Measurements from ENCODE around the gene KIF6. TPM values are rescaled to one million over a fixed set of nuclear protein-coding genes. Genes with fewer than 3 reads are reported as not detected.

KIF6 gene
- total and polyA plus RNA-seq, 2 of the 8 experiments (the other 6 are each of a cell fraction or from before 2014, with no cell fraction given) = 0.53 to 0.65 TPM

- FAIRE-seq (no peak), DNase-seq (ENCODE audit: low read depth in 1 of 2, low spot score in 2 of 2) (no peak)
- Histone ChIP-seq H3K79me2 (ENCODE audit: control insufficient read depth in 1 of 2, insufficient read depth in 2 of 2, low read length in 2 of 2) (no peaks in the 10 kb centered on the region), H3K27me3 (replicated peaks in 1 of 4; ENCODE audit: control insufficient read depth in 3 of 4, extremely low read depth in 1 of 4, insufficient read depth in 3 of 4, low read length in 3 of 4) (peaks cover under 1 to 7% (median 4%) of the 10 kb centered on the region in 4 experiments), H2BK20ac (ENCODE audit: low read length) (no peak overlapping the region), H3K27ac (ENCODE audit: low read depth, low read length) (no peak overlapping the region), H3K4me3 (ENCODE audit: extremely low read depth in 1 of 4, insufficient read depth in 2 of 4, low read depth in 3 of 4, low read length in 4 of 4) (no peak overlapping the region), H3K9me3 (ENCODE audit: insufficient read depth in 2 of 2, low read depth in 1 of 2, low read length in 1 of 2) (no peaks in the 10 kb centered on the region), H4K20me1 (replicated peaks in 1 of 2; ENCODE audit: control insufficient read depth in 1 of 2, insufficient read depth in 2 of 2, low read length in 2 of 2) (no peaks in the 10 kb centered on the region), H3K36me3 (ENCODE audit: control insufficient read depth in 2 of 4, insufficient read depth in 4 of 4, low read length in 3 of 4) (no peaks in the 10 kb centered on the region), H3K23ac (ENCODE audit: insufficient read length) (no peak overlapping the region), H3K56ac (replicated peaks; ENCODE audit: insufficient read length, low read depth, low read length) (no peak overlapping the region), H4K5ac (ENCODE audit: insufficient read length, low read depth, low read length) (no peak overlapping the region), H3K4me1 (replicated peaks in 1 of 4; ENCODE audit: control insufficient read depth in 3 of 4, insufficient read depth in 4 of 4, low read length in 3 of 4) (no peaks in the 10 kb centered on the region), H2BK12ac (ENCODE audit: low read depth, low read length) (no peak overlapping the region), H2AFZ (ENCODE audit: low read length) (no peak overlapping the region), H3K4ac (replicated peaks; ENCODE audit: insufficient read length, low read depth, low read length) (no peak overlapping the region), H3K23me2 (ENCODE audit: low read depth, low read length) (no peaks in the 10 kb centered on the region; the same call in 1 of the 2 replicates), H3K14ac (ENCODE audit: insufficient read length) (no peak overlapping the region), H4K8ac (ENCODE audit: extremely low read depth, insufficient read depth, low read length) (peak overlapping the region; percentile 21; the same call in 1 of the 2 replicates), H2BK120ac (replicated peaks; ENCODE audit: low read depth, low read length) (no peak overlapping the region), H2BK5ac (ENCODE audit: low read depth, low read length) (no peak overlapping the region), H3K9ac (replicated peaks in 1 of 4; ENCODE audit: extremely low read depth in 1 of 4, low read depth in 3 of 4, low read length in 3 of 4) (no peak overlapping the region), H4K91ac (replicated peaks; ENCODE audit: insufficient read length, low read length) (no peak overlapping the region), H3K4me2 (ENCODE audit: insufficient read depth in 1 of 2, low read depth in 2 of 2, low read length in 2 of 2) (no peak overlapping the region), H2AK5ac (ENCODE audit: low read depth, low read length) (no peak overlapping the region), H3K18ac (ENCODE audit: extremely low read depth, low read length) (no peak overlapping the region), H2BK15ac (ENCODE audit: low read length) (no peak overlapping the region), H3K79me1 (ENCODE audit: low read depth, low read length) (no peaks in the 10 kb centered on the region; the same call in 1 of the 2 replicates)
- ChIA-PET CTCF (ENCODE audit: partially characterized antibody) (interaction anchor here (1.0 to 3.3 kb wide), 6 partner anchors 10 to 323 kb away, joined by 3 to 25 read pairs (median 4); no protein-coding TSS in a partner anchor), POLR2A (ENCODE audit: partially characterized antibody) (no interaction called here)
- 88% methylated on average over 8 of the region's 10 CpGs; no CpG with 5 or more reads in 1 of the 2 experiments for WGBS, 2 experiments (ENCODE audit: extremely low coverage in 1 of 2, insufficient coverage in 1 of 2, insufficient read length in 1 of 2, insufficient replicate concordance in 2 of 2, low coverage in 1 of 2, low lambda C conversion rate in 2 of 2, missing lambda C conversion rate in 1 of 2)
- no peak for TF ChIP-seq KDM5A (IDR thresholded peaks at IDR 0.05; ENCODE audit: low read length)
- TF ChIP-seq RBBP5 (IDR thresholded peaks at IDR 0.05; ENCODE audit: borderline replicate concordance, low read depth, low read length) = no peak
- no peak for TF ChIP-seq JUN (IDR thresholded peaks at IDR 0.05; ENCODE audit: low read depth, low read length)
- no peak for TF ChIP-seq SRF (IDR thresholded peaks at IDR 0.05; ENCODE audit: low read depth, low read length)
- TF ChIP-seq USF2 (IDR thresholded peaks at IDR 0.05; ENCODE audit: low read length) = no peak
- no peak for TF ChIP-seq ATF3 (IDR thresholded peaks at IDR 0.05; ENCODE audit: insufficient read depth, low read depth, low read length)
- TF ChIP-seq BACH1 (IDR thresholded peaks at IDR 0.05; ENCODE audit: low read length) = no peak
- no peak for TF ChIP-seq E2F6 (IDR thresholded peaks at IDR 0.05)
- TF ChIP-seq SIRT6 (IDR thresholded peaks at IDR 0.05; ENCODE audit: low read length) = no peak
- TF ChIP-seq KDM1A (IDR thresholded peaks at IDR 0.05; ENCODE audit: borderline replicate concordance, low read length) = no peak
- no peak for TF ChIP-seq CBX8 (IDR thresholded peaks at IDR 0.05; ENCODE audit: borderline replicate concordance, low read depth, low read length)
Observed at GRCh38 chr6:39320363-39320984, 404.7 kb downstream of the KIF6 start.

Data from H1 (cell line).